ENCODE data around the gene UBE3D. TPM values are rescaled to one million over a fixed set of nuclear protein-coding genes. Genes with fewer than 3 reads are reported as not detected.
"Not testable (repeated sequence)": the region's sequence is repeated elsewhere in the genome, so short reads cannot be mapped to it uniquely, and the experiment has no call there.

The UBE3D gene
- total RNA-seq, 4 donors from 2014 or later: 4.0 to 13.2 (median 9.5) TPM

DNA sequence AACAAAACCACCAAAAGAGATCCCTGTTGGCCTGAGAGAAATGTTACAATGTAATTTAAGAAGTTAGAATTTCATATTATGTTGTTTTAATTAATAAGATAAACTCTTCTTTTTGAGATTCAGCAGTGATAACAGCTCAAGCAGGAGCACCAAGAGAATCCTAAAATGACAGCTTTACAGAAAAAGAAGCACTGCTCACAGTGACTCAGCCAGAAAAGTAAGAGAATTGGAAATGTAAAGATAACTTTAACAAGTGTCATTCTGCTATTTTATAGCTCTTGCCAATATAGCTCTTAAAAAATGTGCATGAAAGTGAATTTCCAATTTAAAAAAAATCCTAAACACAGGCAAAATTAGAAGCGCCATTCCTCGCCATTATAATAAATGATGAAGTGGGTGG is 111.3 kb downstream of the UBE3D start:
- Histone ChIP-seq H3K9me3 (no peaks in the 10 kb centered on the region), H3K4me3 (no peak overlapping the region), H3K27ac (no peak overlapping the region), H3K27me3 (no peaks in the 10 kb centered on the region), H3K36me3 (no peaks in the 10 kb centered on the region), H3K4me1 (no peaks in the 10 kb centered on the region)
- DNase-seq: no peak
- no peak for TF ChIP-seq POLR2A (IDR thresholded peaks at IDR 0.05)

DNA sequence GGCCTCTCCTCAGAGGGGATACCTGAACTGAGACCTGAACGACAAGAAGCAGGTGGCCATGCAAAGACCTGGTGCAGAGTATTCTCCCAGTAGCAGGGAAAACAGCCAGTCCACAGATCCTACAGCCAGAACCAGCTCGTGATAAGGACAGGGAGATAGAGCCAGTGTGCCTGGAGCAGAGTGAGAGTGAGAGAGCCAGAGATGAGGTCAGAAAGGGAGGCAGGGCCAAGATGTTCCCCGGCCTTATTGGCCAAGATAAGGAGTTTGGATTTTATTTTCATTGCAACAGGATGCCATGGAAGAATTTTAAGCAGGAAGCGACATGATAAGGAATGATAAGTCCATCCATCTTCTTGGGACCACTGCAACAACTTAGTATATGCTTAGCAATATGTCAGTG is 111.8 kb downstream of the UBE3D start:
- TF ChIP-seq CTCF (IDR thresholded peaks at IDR 0.05) (no peak), POLR2A (IDR thresholded peaks at IDR 0.05) (no peak)
- Histone ChIP-seq H3K36me3 (no peaks in the 10 kb centered on the region), H3K4me3 (no peak overlapping the region), H3K9me3 (no peaks in the 10 kb centered on the region), H3K27me3 (no peaks in the 10 kb centered on the region), H3K27ac (no peak overlapping the region), H3K4me1 (no peaks in the 10 kb centered on the region)
- DNase-seq: no peak

GRCh38 chr6:82951935-82952334 is 113.7 kb downstream of the UBE3D start:
- TF ChIP-seq POLR2A (IDR thresholded peaks at IDR 0.05) (no peak), CTCF (IDR thresholded peaks at IDR 0.05) (no peak)
- DNase-seq: no peak
- Histone ChIP-seq H3K4me3 (no peak overlapping the region), H3K9me3 (no peaks in the 10 kb centered on the region), H3K27me3 (no peaks in the 10 kb centered on the region), H3K36me3 (no peaks in the 10 kb centered on the region), H3K27ac (no peak overlapping the region), H3K4me1 (no peaks in the 10 kb centered on the region)

- H3K4me1 ChIP-seq: no peaks in the 10 kb centered on the region
- H3K27me3 ChIP-seq: no peaks in the 10 kb centered on the region
- DNase-seq: no peak
- no peaks in the 10 kb centered on the region for H3K36me3 ChIP-seq
- no peak for TF ChIP-seq CTCF (IDR thresholded peaks at IDR 0.05)
- no peak for TF ChIP-seq POLR2A (IDR thresholded peaks at IDR 0.05)
- H3K9me3 ChIP-seq: no peaks in the 10 kb centered on the region
- H3K4me3 ChIP-seq: no peak overlapping the region
- H3K27ac ChIP-seq: no peak overlapping the region
Observed at GRCh38 chr6:82951389-82951788, 114.3 kb downstream of the UBE3D start.

- H3K4me3 ChIP-seq, H3K36me3 ChIP-seq, H3K27me3 ChIP-seq, H3K27ac ChIP-seq, DNase-seq, H3K4me1 ChIP-seq: not testable (repeated sequence)
- peaks cover 0 to 11% (median 5%) of the 10 kb centered on the region in 4 donors for H3K9me3 ChIP-seq
Observed at GRCh38 chr6:82930915-82931314, 134.7 kb downstream of the UBE3D start.

GRCh38 chr6:82924799-82925535 is 140.7 kb downstream of the UBE3D start:
- TF ChIP-seq CTCF (IDR thresholded peaks at IDR 0.05) (no peak), POLR2A (IDR thresholded peaks at IDR 0.05) (no peak)
- no peaks in the 10 kb centered on the region for H3K4me1 ChIP-seq
- no peak for DNase-seq
- H3K36me3 ChIP-seq: no peaks in the 10 kb centered on the region
- no peaks in the 10 kb centered on the region for H3K27me3 ChIP-seq
- no peaks in the 10 kb centered on the region for H3K9me3 ChIP-seq
- no peak overlapping the region for H3K4me3 ChIP-seq
- H3K27ac ChIP-seq: no peak overlapping the region

- no peaks in the 10 kb centered on the region for H3K27me3 ChIP-seq
- DNase-seq: no peak
- H3K9me3 ChIP-seq: no peaks in the 10 kb centered on the region
- TF ChIP-seq CTCF (IDR thresholded peaks at IDR 0.05): no peak
- no peak for TF ChIP-seq POLR2A (IDR thresholded peaks at IDR 0.05)
- H3K36me3 ChIP-seq: no peaks in the 10 kb centered on the region
- H3K4me1 ChIP-seq: no peaks in the 10 kb centered on the region
- no peak overlapping the region for H3K4me3 ChIP-seq
- H3K27ac ChIP-seq: no peak overlapping the region
Observed at GRCh38 chr6:82921258-82921657, 144.4 kb downstream of the UBE3D start.

Data from Peyer's patch (tissue), 4 donors.